ENCODE results near the gene MARK2. TPM values are rescaled to one million over a fixed set of nuclear protein-coding genes. Genes with fewer than 3 reads are reported as not detected.

Gene MARK2
- total RNA-seq, 1 donor from 2014 or later = 31.8 TPM

- no peak for DNase-seq (ENCODE audit: extremely low spot score, unreplicated experiment)
- Mint-ChIP-seq H3K4me1 (ENCODE audit: unreplicated experiment) (peaks cover 11% of the 10 kb centered on the region), H3K4me3 (ENCODE audit: unreplicated experiment) (no peak overlapping the region), H3K36me3 (ENCODE audit: unreplicated experiment) (peaks cover 13% of the 10 kb centered on the region), H3K27ac (ENCODE audit: unreplicated experiment) (no peak overlapping the region), H3K9me3 (ENCODE audit: unreplicated experiment) (no peaks in the 10 kb centered on the region), H3K27me3 (ENCODE audit: unreplicated experiment) (no peaks in the 10 kb centered on the region)
- TF ChIP-seq CTCF (IDR thresholded peaks at IDR 0.05) = no peak
These were observed 69.9 kb downstream of the MARK2 start for GRCh38 chr11:63908631-63909401.

GRCh38 chr11:63909591-63910506, 70.9 kb downstream of the MARK2 start:
- Mint-ChIP-seq H3K4me3 (ENCODE audit: unreplicated experiment) (no peak overlapping the region), H3K4me1 (ENCODE audit: unreplicated experiment) (peaks cover 11% of the 10 kb centered on the region), H3K27me3 (ENCODE audit: unreplicated experiment) (no peaks in the 10 kb centered on the region), H3K9me3 (ENCODE audit: unreplicated experiment) (no peaks in the 10 kb centered on the region), H3K36me3 (ENCODE audit: unreplicated experiment) (peaks cover 6% of the 10 kb centered on the region), H3K27ac (ENCODE audit: unreplicated experiment) (peak overlapping the region; percentile 56)
- TF ChIP-seq CTCF (IDR thresholded peaks at IDR 0.05) = no peak
- no peak for DNase-seq (ENCODE audit: extremely low spot score, unreplicated experiment)

- no peak overlapping the region for H3K27ac Mint-ChIP-seq (ENCODE audit: unreplicated experiment)
- no peaks in the 10 kb centered on the region for H3K9me3 Mint-ChIP-seq (ENCODE audit: unreplicated experiment)
- no peak overlapping the region for H3K4me3 Mint-ChIP-seq (ENCODE audit: unreplicated experiment)
- no peak for DNase-seq (ENCODE audit: extremely low spot score, unreplicated experiment)
- H3K4me1 Mint-ChIP-seq (ENCODE audit: unreplicated experiment) = peaks cover 11% of the 10 kb centered on the region
- H3K27me3 Mint-ChIP-seq (ENCODE audit: unreplicated experiment) = no peaks in the 10 kb centered on the region
- TF ChIP-seq CTCF (IDR thresholded peaks at IDR 0.05) = no peak
- peaks cover 2% of the 10 kb centered on the region for H3K36me3 Mint-ChIP-seq (ENCODE audit: unreplicated experiment)
These were observed 71.8 kb downstream of the MARK2 start for GRCh38 chr11:63910675-63911074.

GRCh38 chr11:63911440-63911839, 72.5 kb downstream of the MARK2 start:
- H3K4me1 Mint-ChIP-seq (ENCODE audit: unreplicated experiment) = peaks cover 15% of the 10 kb centered on the region
- H3K9me3 Mint-ChIP-seq (ENCODE audit: unreplicated experiment) = no peaks in the 10 kb centered on the region
- H3K36me3 Mint-ChIP-seq (ENCODE audit: unreplicated experiment) = peaks cover 1% of the 10 kb centered on the region
- H3K27ac Mint-ChIP-seq (ENCODE audit: unreplicated experiment) = no peak overlapping the region
- TF ChIP-seq CTCF (IDR thresholded peaks at IDR 0.05) = no peak
- no peak for DNase-seq (ENCODE audit: extremely low spot score, unreplicated experiment)
- no peak overlapping the region for H3K4me3 Mint-ChIP-seq (ENCODE audit: unreplicated experiment)
- no peaks in the 10 kb centered on the region for H3K27me3 Mint-ChIP-seq (ENCODE audit: unreplicated experiment)

GRCh38 chr11:63911876-63912275, 73.0 kb downstream of the MARK2 start:
- no peaks in the 10 kb centered on the region for H3K9me3 Mint-ChIP-seq (ENCODE audit: unreplicated experiment)
- no peak overlapping the region for H3K27ac Mint-ChIP-seq (ENCODE audit: unreplicated experiment)
- no peak overlapping the region for H3K4me3 Mint-ChIP-seq (ENCODE audit: unreplicated experiment)
- H3K36me3 Mint-ChIP-seq (ENCODE audit: unreplicated experiment) = no peaks in the 10 kb centered on the region
- DNase-seq (ENCODE audit: extremely low spot score, unreplicated experiment) = no peak
- H3K4me1 Mint-ChIP-seq (ENCODE audit: unreplicated experiment) = peaks cover 15% of the 10 kb centered on the region
- no peak for TF ChIP-seq CTCF (IDR thresholded peaks at IDR 0.05)
- H3K27me3 Mint-ChIP-seq (ENCODE audit: unreplicated experiment) = no peaks in the 10 kb centered on the region

Measured in osteocyte (in vitro differentiated cells).